Colon (tissue), 2 donors: ENCODE data around the gene ZNF133.
"Not testable (repeated sequence)": the region's sequence is repeated elsewhere in the genome, so short reads cannot be mapped to it uniquely, and the experiment has no call there.

Experiments
- FAIRE-seq: peaks from 2 replicates; lab custom pipeline; 2012; peaks lifted over from hg19 to GRCh38; lab: Jason Lieb, UNC
- donor health status: control.
- donor health status: control.

Gene ZNF133

GRCh38 chr20:18284805-18285533, 3.4 kb upstream of the ZNF133 start:
- FAIRE-seq: no peak

- no peak for FAIRE-seq
Observed at GRCh38 chr20:18287546-18287914, 797 bp upstream of the ZNF133 start.

- FAIRE-seq: no peak
Observed at GRCh38 chr20:18288749-18289267, 481 bp downstream of the ZNF133 start.

GRCh38 chr20:18289306-18289705, 979 bp downstream of the ZNF133 start:
- FAIRE-seq: no peak

GRCh38 chr20:18299364-18299763, 11.0 kb downstream of the ZNF133 start:
- FAIRE-seq: no peak

- FAIRE-seq: no peak
Observed at GRCh38 chr20:18304618-18305017, 16.3 kb downstream of the ZNF133 start.

GRCh38 chr20:18307301-18307700, 19.0 kb downstream of the ZNF133 start:
- FAIRE-seq: no peak

- no peak for FAIRE-seq
Observed at GRCh38 chr20:18310051-18310450, 21.7 kb downstream of the ZNF133 start.

GRCh38 chr20:18310592-18310991, 22.3 kb downstream of the ZNF133 start:
- no peak for FAIRE-seq

- FAIRE-seq: no peak
Observed at GRCh38 chr20:18312723-18313122, 24.4 kb downstream of the ZNF133 start.

GRCh38 chr20:18313411-18313810, 25.1 kb downstream of the ZNF133 start:
- no peak for FAIRE-seq

- FAIRE-seq: no peak
Observed at GRCh38 chr20:18314786-18315406, 26.6 kb downstream of the ZNF133 start.

GRCh38 chr20:18316166-18316565, 27.8 kb downstream of the ZNF133 start:
- FAIRE-seq: no peak

GRCh38 chr20:18321316-18321715, 33.0 kb downstream of the ZNF133 start:
- FAIRE-seq: no peak

- no peak for FAIRE-seq
Observed at GRCh38 chr20:18321976-18322950, 33.9 kb downstream of the ZNF133 start.

GRCh38 chr20:18323705-18324104, 35.4 kb downstream of the ZNF133 start:
- FAIRE-seq: no peak

GRCh38 chr20:18324596-18325089, 36.3 kb downstream of the ZNF133 start:
- no peak for FAIRE-seq

- FAIRE-seq: no peak
Observed at GRCh38 chr20:18326990-18327389, 38.7 kb downstream of the ZNF133 start.

GRCh38 chr20:18331694-18332093, 43.4 kb downstream of the ZNF133 start:
- no peak for FAIRE-seq

- not testable (repeated sequence) for FAIRE-seq
Observed at GRCh38 chr20:18349749-18350148, 61.4 kb downstream of the ZNF133 start.

- FAIRE-seq: no peak
Observed at GRCh38 chr20:18359854-18360253, 71.5 kb downstream of the ZNF133 start.

- FAIRE-seq: no peak
Observed at GRCh38 chr20:18360635-18361034, 72.3 kb downstream of the ZNF133 start.
